KOPT-K1 (cell line): Measurements from ENCODE around the gene CHCHD3.

ENCODE experiments used
- H3K27ac ChIP-seq: fragments of 200-600 bp; sonication (generic); 2 replicates; pipeline ENCODE4 v1.5.1; 2016; ENCODE audit warnings: antibody characterized with exemption, mild to moderate bottlenecking, low read depth, low read length; ENCODE audit not compliant: poor library complexity, severe bottlenecking
- H3K36me3 ChIP-seq: fragments of 200-600 bp; sonication (generic); 2 replicates; pipeline ENCODE4 v1.5.1; 2017; ENCODE audit warnings: antibody characterized with exemption, mild to moderate bottlenecking, low read length, moderate library complexity; ENCODE audit not compliant: insufficient read depth
- H3K9me3 ChIP-seq: fragments of 200-600 bp; sonication (generic); 2 replicates; pipeline ENCODE4 v1.5.1; 2017; ENCODE audit warnings: antibody characterized with exemption, low read length, mild to moderate bottlenecking; ENCODE audit not compliant: insufficient read depth, poor library complexity, severe bottlenecking

CHCHD3 gene

DNA sequence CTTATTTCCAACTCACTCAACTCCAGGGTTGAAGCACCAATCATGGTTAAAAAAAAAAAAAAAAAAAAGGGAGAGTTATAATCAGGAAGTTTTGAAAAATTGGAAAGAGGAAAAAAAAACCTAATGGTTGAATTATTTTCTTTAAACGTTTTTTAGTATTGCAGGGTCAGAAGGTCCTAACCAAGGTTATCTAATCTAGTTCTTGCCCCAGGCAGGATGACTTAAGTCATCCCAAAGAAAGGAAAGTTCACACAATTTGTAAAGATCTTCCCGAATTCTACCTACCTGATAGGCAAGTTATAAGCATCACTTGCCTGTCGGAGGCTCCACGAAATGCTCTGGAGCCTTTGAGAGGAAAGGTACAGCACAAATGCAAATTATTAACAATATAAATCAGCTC lies 297.5 kb downstream of the CHCHD3 start:
- no peaks in the 10 kb centered on the region for H3K9me3 ChIP-seq
- H3K27ac ChIP-seq = no peak overlapping the region
- H3K36me3 ChIP-seq = peaks cover 50% of the 10 kb centered on the region

DNA sequence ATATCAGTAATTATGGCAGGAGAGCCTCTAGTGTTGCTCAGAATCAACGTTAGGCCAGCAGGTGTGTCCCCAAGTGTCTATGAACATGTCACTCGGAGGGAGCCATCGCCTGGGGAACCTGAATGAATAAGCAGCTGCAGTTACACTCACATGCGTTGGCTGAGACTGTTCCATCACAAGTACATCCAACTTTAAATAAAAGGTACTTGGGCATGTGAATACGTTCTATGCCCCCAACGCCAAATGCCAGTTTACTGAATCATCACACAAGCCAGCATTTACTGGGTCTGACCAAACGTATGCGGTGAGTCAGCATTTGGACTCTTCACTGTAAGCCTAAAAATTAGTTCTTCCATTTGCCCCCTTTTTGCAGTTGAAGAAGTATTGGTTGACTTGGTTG lies 298.1 kb downstream of the CHCHD3 start:
- Histone ChIP-seq H3K27ac (no peak overlapping the region), H3K9me3 (no peaks in the 10 kb centered on the region), H3K36me3 (peaks cover 48% of the 10 kb centered on the region)

DNA sequence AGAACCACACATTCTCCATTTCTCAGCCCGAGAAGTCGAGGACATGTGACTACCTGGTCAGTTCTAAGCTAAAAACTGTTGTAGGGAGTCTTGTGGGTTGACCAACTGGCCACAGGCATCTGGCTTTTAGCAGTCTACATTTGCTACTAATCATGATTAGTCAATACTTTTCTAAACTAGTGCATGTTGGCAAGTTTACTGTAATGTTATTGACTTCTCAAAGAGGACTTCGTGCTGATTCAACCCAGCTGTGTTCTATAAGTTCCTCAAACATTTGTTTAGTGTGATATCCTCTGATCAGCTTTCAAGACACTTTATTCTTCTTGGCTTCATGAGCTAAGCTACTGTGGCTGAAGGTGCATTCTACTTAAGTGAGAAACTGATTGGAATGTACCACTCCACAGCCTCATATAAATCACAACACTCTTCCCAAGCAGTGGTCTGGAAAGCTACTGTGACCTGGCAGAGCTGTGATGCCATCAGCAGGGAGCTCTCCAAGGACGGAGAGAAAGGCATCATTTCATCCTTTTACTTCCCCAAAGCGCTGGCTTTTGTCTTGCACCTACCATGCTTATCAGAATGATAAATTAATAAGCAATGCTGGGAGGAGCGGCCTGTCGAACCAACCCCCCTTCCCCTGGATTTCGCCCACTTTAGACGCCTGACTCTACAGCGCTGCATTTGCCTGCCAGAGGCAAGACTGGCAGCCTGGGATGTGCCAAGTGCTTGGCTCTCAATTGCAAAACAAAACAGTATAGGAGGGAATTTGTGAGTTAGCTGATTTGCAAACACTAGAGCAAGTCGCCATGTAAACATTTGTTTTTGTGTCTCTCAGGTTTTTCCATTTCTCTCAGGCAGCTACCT lies 298.9 kb downstream of the CHCHD3 start:
- Histone ChIP-seq H3K9me3 (no peaks in the 10 kb centered on the region), H3K27ac (no peak overlapping the region), H3K36me3 (peaks cover 41% of the 10 kb centered on the region)

DNA sequence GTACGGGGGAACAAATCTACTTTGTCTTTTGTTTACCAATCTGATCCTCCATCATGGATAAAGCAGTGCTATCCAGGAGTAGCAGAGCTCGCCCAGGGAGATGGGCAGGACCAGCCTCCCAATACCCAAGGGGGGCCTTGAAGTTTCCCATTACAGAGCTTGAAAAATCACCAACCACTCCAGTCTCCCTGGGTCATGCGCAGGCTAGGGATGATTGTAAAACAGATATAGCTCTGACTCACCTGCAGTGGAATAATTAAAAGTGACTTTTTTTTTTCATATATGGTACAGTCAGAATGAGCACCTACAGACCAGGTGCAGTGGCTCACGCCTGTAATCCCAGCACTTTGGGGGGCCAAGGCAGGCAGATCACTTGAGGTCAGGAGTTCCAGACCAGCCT lies 301.1 kb downstream of the CHCHD3 start:
- H3K36me3 ChIP-seq = peaks cover 31% of the 10 kb centered on the region
- H3K27ac ChIP-seq = no peak overlapping the region
- no peaks in the 10 kb centered on the region for H3K9me3 ChIP-seq

DNA sequence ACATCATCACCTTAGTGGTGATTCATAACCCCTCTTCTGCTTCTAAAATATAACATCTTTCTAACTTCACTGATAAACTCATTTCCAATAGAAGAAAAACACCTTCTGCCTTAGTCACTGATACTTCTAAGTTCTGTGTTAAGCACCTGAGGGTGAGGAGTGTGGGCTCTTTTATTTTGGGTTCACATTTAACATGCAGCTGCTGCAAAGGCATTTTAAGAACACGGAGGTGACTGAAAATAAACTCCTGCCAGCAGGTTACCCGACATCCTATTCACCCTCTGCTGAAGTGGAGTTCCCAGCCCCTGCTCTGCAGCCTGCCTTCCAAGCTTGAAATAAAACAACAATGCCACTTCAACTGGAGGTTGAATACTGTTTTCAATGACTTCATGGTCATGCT lies 302.7 kb downstream of the CHCHD3 start:
- Histone ChIP-seq H3K27ac (no peak overlapping the region), H3K9me3 (no peaks in the 10 kb centered on the region), H3K36me3 (peaks cover 14% of the 10 kb centered on the region)

DNA sequence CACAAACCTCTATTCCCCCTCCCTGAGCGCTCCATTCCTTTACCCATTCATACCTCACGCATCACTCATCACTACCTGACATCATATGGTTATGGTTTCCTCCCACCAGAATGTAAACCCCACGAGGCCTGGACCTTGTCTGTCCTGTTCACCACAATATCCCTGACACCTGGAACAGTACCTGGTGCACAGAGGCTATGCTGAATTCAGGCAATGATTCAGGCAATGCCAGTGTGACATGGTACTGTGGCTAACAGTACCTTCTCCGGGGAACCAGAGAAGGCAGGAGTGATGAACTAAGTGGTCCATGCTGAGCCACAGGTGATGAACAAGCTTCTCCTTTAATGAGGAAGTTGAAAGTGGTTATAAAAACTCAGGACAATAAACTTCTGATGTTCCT lies 303.1 kb downstream of the CHCHD3 start:
- Histone ChIP-seq H3K36me3 (peaks cover 10% of the 10 kb centered on the region), H3K27ac (no peak overlapping the region)

DNA sequence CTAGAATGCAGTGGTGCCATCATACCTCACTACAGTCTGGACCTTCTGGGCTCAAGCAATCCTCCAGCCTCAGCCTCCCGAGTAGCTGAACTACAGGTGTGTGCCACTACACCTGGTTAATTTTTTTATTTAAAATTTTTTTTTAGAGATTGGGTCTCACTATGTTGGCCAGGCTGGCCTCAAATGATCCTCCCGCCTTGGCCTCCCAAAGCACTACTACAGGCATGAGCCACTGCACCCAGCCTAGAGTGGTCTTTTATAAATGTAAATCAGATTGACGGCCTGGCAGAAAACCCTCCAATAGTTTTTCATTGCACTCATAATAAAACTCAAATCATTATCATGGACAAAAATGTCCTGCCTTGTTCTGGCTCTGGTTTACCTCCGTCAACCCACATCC lies 303.9 kb downstream of the CHCHD3 start:
- Histone ChIP-seq H3K36me3 (peaks cover 2% of the 10 kb centered on the region; the same call in 1 of the 2 replicates), H3K27ac (no peak overlapping the region), H3K9me3 (no peaks in the 10 kb centered on the region)

More for the DNA sequence above, 303.1 kb downstream of the CHCHD3 start:
- H3K9me3 ChIP-seq = no peaks in the 10 kb centered on the region

DNA sequence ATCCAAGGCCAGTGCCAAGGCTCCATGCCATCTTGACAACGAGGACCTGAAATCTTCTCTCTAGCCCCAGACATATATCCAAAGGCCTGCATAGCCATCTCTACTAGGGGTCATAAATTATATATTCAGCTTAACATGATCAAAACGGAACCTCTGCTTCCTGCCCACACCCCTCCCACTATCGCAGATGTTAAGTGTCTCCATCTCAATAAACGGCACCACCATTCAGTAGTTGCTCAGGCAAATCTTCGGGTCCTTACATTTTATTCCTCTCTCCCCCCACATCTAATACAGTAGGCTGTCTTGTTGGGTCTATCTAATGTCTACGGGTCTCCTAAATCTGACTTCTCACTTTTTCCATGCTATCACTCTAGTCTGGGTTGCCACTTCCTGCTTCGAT lies 304.5 kb downstream of the CHCHD3 start:
- no peak overlapping the region for H3K27ac ChIP-seq
- H3K9me3 ChIP-seq = no peaks in the 10 kb centered on the region
- H3K36me3 ChIP-seq = no peaks in the 10 kb centered on the region

DNA sequence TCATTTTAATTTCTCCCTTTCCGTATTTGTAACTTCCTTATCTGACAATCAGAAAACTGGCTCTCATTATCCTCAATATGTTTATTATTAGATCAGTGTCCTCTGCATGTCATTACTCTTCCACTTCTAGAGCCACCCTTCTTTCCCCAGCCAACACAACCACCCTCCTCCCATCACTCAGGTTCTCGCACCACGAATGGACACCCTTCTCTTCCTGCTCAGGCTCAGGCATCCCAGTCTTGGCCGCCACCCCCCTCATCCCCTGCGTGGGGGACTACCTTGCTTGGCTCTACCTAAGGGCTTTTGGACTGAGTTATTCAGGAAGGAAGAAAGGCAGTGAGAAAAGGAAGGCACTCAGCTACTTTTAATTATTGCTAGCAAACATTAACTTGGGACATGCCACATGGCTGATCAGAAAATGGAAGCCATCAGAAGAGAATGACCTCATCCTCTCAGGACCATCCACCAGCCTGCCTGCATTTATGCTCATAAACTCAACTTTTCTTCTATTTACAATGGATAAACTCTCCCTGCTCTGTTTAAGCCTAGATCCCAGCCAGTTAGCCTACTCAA lies 305.8 kb downstream of the CHCHD3 start:
- H3K36me3 ChIP-seq = no peaks in the 10 kb centered on the region
- no peaks in the 10 kb centered on the region for H3K9me3 ChIP-seq

DNA sequence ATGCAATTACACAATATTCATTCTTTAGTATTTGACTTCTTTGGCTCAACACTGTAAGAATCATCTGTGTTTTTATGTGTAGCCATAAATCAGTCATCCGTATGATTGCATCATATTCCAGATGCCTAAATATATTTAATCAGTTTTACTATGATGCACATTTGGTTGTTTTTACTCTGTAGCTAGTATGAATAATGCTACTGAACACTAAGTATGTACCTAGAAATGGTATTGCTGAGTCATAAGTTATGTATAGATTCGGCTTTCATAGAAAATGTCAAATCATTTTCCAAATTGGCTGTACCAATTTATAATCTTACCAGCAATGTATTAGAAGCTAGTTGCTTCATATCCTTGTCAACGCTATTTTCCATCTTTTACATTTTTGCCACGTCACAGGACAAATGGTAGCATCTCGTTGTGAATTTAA lies 308.3 kb downstream of the CHCHD3 start:
- no peak overlapping the region for H3K27ac ChIP-seq
- peaks cover 17% of the 10 kb centered on the region for H3K9me3 ChIP-seq
- no peaks in the 10 kb centered on the region for H3K36me3 ChIP-seq

More for the DNA sequence above, 305.8 kb downstream of the CHCHD3 start:
- H3K27ac ChIP-seq = no peak overlapping the region

DNA sequence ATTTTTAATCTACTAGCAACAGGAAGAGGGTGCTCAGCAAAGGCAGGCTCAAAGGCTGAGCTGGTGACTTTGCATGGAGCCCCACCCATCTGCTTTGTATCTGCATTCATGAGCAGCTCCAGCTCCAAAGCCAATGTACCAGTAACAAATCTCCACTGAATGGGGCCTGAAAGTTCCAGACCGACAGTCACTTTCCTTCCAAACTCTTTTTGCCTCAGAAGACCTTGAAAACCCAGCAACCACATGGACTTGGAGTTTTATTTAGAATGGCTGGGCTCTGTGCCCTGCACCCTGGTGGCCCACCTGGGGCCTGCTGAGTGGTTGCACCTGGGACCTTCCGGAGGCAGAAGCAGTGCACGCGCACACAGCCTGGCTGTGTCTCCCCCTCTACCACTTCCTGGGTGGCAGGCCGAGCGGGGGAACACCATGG lies 310.6 kb downstream of the CHCHD3 start:
- peak overlapping the region; percentile 60 for H3K27ac ChIP-seq
- no peaks in the 10 kb centered on the region for H3K36me3 ChIP-seq
- peaks cover 18% of the 10 kb centered on the region for H3K9me3 ChIP-seq

DNA sequence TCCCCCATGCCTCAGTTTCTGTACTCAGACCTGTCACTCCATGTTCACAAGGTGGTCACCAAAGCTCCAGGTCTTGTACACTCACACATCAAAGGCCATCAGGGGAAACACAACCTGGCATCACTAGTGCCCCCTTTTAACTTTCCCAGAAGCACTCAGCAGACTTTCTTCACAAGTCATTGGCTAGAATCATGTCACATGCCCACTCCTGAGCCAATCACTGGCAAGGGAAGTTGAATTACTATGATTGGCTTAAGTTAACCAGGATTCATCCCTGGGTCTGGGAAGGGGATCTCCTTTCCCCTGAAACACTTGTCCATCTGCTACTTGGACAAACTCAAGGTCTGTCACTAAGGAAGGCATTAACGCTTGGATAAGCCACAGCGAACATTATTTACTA lies 311.8 kb downstream of the CHCHD3 start:
- H3K27ac ChIP-seq = no peak overlapping the region
- peaks cover 18% of the 10 kb centered on the region for H3K9me3 ChIP-seq
- H3K36me3 ChIP-seq = no peaks in the 10 kb centered on the region

DNA sequence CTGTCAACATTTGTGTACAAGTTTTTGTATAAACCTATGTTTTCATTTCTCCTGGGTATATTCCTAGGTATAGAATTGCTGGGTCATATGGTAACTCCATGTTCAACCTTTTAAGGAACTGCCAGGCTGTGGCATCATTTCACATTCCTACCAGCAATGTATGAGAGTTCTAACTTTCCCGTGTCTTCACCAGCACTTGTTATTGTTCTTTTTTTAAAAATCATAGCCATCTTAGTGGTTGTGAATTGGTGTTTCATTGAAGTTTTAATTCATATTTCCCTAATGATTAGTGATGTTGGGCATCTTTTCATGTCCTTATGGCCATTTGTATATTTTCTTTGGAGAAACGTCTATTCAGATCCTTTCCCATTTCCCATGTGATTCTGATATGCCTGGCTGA lies 312.6 kb downstream of the CHCHD3 start:
- Histone ChIP-seq H3K27ac (no peak overlapping the region), H3K9me3 (peaks cover 18% of the 10 kb centered on the region), H3K36me3 (no peaks in the 10 kb centered on the region)

DNA sequence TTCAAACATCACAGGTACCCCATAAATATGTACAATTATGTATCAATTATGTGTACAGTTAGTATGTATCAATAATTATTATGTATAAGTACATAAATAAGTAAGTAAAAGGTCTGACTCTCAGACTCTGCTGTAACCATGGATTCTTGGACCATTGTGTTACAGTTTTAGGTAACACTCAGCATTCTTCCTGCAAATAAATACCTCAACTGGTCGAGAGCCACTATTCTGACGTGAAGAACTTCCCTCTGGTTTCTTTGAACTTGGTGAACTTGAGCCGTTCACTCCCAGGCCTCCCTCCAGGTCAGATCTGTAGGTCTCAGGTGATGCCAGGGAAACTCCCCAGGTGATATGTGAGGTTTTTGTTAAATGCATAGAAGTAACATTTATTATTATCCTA lies 313.8 kb downstream of the CHCHD3 start:
- Histone ChIP-seq H3K27ac (no peak overlapping the region), H3K36me3 (no peaks in the 10 kb centered on the region), H3K9me3 (peaks cover 18% of the 10 kb centered on the region)

DNA sequence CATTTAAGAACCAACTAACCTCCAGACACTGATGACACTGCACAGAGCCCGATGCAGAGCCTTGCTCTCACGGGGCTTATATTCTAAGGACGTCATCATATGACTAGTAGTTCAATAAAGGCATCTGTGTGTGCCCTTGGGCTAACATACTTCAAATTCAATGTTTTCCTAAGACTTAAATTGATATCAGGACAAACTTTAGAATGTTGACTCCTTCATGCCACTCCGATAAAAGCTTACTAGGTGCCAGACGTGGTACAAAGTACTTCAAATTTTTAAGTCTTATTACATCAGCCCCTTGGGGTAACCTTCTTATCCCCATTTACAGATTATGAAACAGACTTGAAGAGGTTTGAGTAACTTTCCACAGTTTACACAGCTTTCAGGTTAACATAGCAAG lies 314.5 kb downstream of the CHCHD3 start:
- Histone ChIP-seq H3K36me3 (no peaks in the 10 kb centered on the region), H3K9me3 (peaks cover 18% of the 10 kb centered on the region), H3K27ac (no peak overlapping the region)

DNA sequence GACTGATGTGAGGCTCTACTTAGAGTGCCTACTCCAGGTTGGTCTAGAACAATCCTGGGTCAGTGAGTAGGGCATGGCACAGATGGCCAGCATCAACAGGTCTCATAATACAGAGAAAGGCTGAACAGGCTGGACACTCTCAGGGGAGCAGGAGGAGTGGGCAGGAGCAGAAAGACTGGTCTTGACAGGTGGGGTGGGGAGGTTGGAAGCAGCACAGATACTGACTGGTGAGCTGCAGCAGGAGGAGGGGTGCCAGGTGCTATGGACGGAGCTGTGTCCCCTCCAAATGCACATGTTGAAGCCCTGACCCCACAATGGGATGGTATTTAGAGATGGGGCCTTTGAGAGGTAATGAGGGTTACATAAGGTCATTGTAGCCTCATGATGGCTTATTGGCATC lies 315.2 kb downstream of the CHCHD3 start:
- no peak overlapping the region for H3K27ac ChIP-seq
- H3K9me3 ChIP-seq = peaks cover 18% of the 10 kb centered on the region
- no peaks in the 10 kb centered on the region for H3K36me3 ChIP-seq
